ENCODE measurements around the gene ADCY9. TPM values are rescaled to one million over a fixed set of nuclear protein-coding genes. Genes with fewer than 3 reads are reported as not detected.
"Not testable (repeated sequence)": the region's sequence is repeated elsewhere in the genome, so short reads cannot be mapped to it uniquely, and the experiment has no call there.

The ADCY9 gene
- polyA plus RNA-seq, 3 donors, result 0.44 to 9.3 (median 0.67) TPM

DNA sequence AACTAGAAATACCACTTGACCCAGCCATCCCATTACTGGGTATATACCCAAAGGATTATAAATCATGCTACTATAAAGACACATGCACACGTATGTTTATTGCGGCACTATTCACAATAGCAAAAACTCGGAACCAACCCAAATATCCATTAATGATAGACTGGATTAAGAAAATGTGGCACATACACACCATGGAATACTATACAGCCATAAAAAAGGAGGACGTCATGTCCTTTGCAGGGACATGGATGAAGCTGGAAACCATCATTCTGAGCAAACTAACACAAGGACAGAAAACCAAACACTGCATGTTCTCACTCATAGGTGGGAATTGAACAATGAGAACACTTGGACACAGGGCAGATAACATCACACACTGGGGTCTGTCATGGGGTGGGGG lies 174.1 kb downstream of the ADCY9 start:
- H3K27me3 ChIP-seq (ENCODE audit: control insufficient read depth in 2 of 2, insufficient read depth in 2 of 2, low read length in 2 of 2); H3K4me2 ChIP-seq (replicated peaks; ENCODE audit: extremely low read depth, low read length, poor library complexity, severe bottlenecking); H3K36me3 Mint-ChIP-seq; H3K9me3 ChIP-seq (replicated peaks in 1 of 2; ENCODE audit: control insufficient read depth in 1 of 2, insufficient read depth in 1 of 2, low read length in 2 of 2); H2AFZ ChIP-seq (ENCODE audit: insufficient read depth, low read depth, low read length, poor library complexity, severe bottlenecking); H4K20me1 ChIP-seq (ENCODE audit: insufficient read depth, low read length); H3K36me3 ChIP-seq (replicated peaks in 1 of 2; ENCODE audit: control insufficient read depth in 1 of 2, insufficient read depth in 2 of 2, low read length in 2 of 2); H3K4me1 Mint-ChIP-seq; H3K27ac ChIP-seq (ENCODE audit: low read depth in 1 of 2, low read length in 2 of 2); H3K4me3 Mint-ChIP-seq; DNase-seq; H3K4me3 ChIP-seq (replicated peaks in 1 of 3; ENCODE audit: low read depth in 2 of 3, low read length in 3 of 3); intact Hi-C loops (cut with micrococcal nuclease); H3K27ac Mint-ChIP-seq; H3K9ac ChIP-seq (ENCODE audit: insufficient read depth, low read length, poor library complexity, severe bottlenecking); H3K9me3 Mint-ChIP-seq; H3K79me2 ChIP-seq (ENCODE audit: insufficient read depth, low read length): not testable (repeated sequence)
- WGBS (ENCODE audit: insufficient coverage), result no CpG with 5 or more reads among the region's 4 CpGs
- peaks cover 6 to 19% (median 8%) of the 10 kb centered on the region in 3 donors for H3K27me3 Mint-ChIP-seq (ENCODE audit: low read depth in 3 of 3)
- peaks cover 8 to 11% of the 10 kb centered on the region in 2 donors for H3K4me1 ChIP-seq (ENCODE audit: control insufficient read depth in 1 of 2, insufficient read depth in 2 of 2, low read length in 2 of 2)

DNA sequence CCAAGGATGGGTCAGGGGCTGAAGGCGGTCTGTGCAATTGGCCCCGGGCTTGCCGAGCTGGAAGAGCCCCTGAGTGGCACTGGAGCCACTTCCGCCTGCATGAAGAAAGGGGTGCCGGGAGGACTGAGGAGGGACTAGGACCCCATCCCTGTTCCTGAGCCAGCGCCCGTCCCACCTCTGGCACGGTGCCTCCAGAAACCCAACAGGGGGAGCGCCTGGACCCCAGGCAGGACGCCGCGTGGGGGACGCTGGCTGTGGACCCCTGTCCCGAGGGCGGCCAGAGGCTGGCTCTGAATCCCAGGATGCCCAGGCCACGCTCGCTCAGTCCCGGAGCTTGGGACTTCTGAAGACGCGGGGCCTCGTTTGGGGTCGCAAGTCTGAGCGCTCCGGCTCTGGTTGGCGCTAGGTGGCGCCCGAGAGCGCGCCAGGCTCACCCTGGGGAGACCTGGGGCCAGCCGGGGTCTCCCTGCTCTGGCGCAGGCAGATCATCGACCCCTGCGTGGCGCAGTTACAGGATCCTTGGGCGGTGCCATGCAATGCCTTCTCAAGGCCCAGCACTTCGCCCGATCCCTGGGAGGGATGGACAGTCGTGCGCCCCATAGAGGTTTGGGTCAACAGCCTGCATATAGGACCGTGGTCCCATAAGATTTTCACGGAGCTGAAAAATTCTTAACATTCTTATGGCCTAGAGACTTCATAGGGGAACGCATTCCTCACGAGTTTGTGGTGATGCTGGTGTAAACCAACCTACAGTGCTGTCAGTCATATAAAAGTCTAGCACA lies 177.2 kb downstream of the ADCY9 start:
- Mint-ChIP-seq H3K4me3 (peak overlapping the region; percentile 63 to 74), H3K27ac (no peak overlapping the region), H3K36me3 (no peaks in the 10 kb centered on the region), H3K27me3 (ENCODE audit: low read depth in 3 of 3) (peaks cover 11 to 22% (median 12%) of the 10 kb centered on the region in 3 donors), H3K4me1 (peaks cover 6% of the 10 kb centered on the region), H3K9me3 (peaks cover 0 to 7% (median 4%) of the 10 kb centered on the region in 7 donors)
- Histone ChIP-seq H3K9ac (ENCODE audit: insufficient read depth, low read length, poor library complexity, severe bottlenecking) (no peak overlapping the region), H3K27ac (ENCODE audit: low read depth in 1 of 2, low read length in 2 of 2) (no peak overlapping the region), H3K27me3 (ENCODE audit: control insufficient read depth in 2 of 2, insufficient read depth in 2 of 2, low read length in 2 of 2) (peaks cover 0 to 7% of the 10 kb centered on the region in 2 donors), H3K9me3 (replicated peaks in 1 of 2; ENCODE audit: control insufficient read depth in 1 of 2, insufficient read depth in 1 of 2, low read length in 2 of 2) (no peaks in the 10 kb centered on the region), H3K4me3 (replicated peaks in 1 of 3; ENCODE audit: low read depth in 2 of 3, low read length in 3 of 3) (peak overlapping the region in 2 of 3 experiments; percentile 35 to 53), H3K4me1 (ENCODE audit: control insufficient read depth in 1 of 2, insufficient read depth in 2 of 2, low read length in 2 of 2) (peaks cover 8 to 11% of the 10 kb centered on the region in 2 donors), H3K79me2 (ENCODE audit: insufficient read depth, low read length) (no peaks in the 10 kb centered on the region), H3K4me2 (replicated peaks; ENCODE audit: extremely low read depth, low read length, poor library complexity, severe bottlenecking) (peak overlapping the region; percentile 72), H4K20me1 (ENCODE audit: insufficient read depth, low read length) (no peaks in the 10 kb centered on the region), H2AFZ (ENCODE audit: insufficient read depth, low read depth, low read length, poor library complexity, severe bottlenecking) (peak overlapping the region; percentile 79), H3K36me3 (replicated peaks in 1 of 2; ENCODE audit: control insufficient read depth in 1 of 2, insufficient read depth in 2 of 2, low read length in 2 of 2) (no peaks in the 10 kb centered on the region)
- intact Hi-C loops (cut with micrococcal nuclease), result loop anchor here in 1 of 2 donors (5.0 to 10.0 kb wide), 2 partner anchors 176 to 393 kb away; partner anchors contain the start of gene ADCY9
- 13% methylated on average over 42 of the region's 43 CpGs for WGBS (ENCODE audit: insufficient coverage)
- TF ChIP-seq, protein P1, sequence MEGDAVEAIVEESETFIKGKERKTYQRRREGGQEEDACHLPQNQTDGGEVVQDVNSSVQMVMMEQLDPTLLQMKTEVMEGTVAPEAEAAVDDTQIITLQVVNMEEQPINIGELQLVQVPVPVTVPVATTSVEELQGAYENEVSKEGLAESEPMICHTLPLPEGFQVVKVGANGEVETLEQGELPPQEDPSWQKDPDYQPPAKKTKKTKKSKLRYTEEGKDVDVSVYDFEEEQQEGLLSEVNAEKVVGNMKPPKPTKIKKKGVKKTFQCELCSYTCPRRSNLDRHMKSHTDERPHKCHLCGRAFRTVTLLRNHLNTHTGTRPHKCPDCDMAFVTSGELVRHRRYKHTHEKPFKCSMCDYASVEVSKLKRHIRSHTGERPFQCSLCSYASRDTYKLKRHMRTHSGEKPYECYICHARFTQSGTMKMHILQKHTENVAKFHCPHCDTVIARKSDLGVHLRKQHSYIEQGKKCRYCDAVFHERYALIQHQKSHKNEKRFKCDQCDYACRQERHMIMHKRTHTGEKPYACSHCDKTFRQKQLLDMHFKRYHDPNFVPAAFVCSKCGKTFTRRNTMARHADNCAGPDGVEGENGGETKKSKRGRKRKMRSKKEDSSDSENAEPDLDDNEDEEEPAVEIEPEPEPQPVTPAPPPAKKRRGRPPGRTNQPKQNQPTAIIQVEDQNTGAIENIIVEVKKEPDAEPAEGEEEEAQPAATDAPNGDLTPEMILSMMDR (IDR thresholded peaks at IDR 0.05), result peak; percentile 100
- peak; percentile 33 to 61 (median 51) for DNase-seq

Data from CD14-positive monocyte (primary cell).